ENCODE measurements around the gene SLC24A4.

SLC24A4 gene

GRCh38 chr14:92407410-92407809, 84.4 kb downstream of the SLC24A4 start:
- DNase-seq = no peak

- DNase-seq = no peak
These were observed 86.1 kb downstream of the SLC24A4 start for GRCh38 chr14:92409043-92409442.

- no peak for DNase-seq
These were observed 88.2 kb downstream of the SLC24A4 start for GRCh38 chr14:92411135-92411534.

GRCh38 chr14:92411941-92412340, 89.0 kb downstream of the SLC24A4 start:
- DNase-seq = no peak

- DNase-seq = no peak
These were observed 89.9 kb downstream of the SLC24A4 start for GRCh38 chr14:92412912-92413311.

- no peak for DNase-seq
These were observed 90.4 kb downstream of the SLC24A4 start for GRCh38 chr14:92413379-92413778.

- DNase-seq = no peak
These were observed 91.9 kb downstream of the SLC24A4 start for GRCh38 chr14:92414690-92415445.

GRCh38 chr14:92415969-92416368, 93.0 kb downstream of the SLC24A4 start:
- no peak for DNase-seq

- no peak for DNase-seq
These were observed 93.6 kb downstream of the SLC24A4 start for GRCh38 chr14:92416544-92416943.

- no peak for DNase-seq
These were observed 94.8 kb downstream of the SLC24A4 start for GRCh38 chr14:92417759-92418158.

GRCh38 chr14:92421751-92422150, 98.8 kb downstream of the SLC24A4 start:
- no peak for DNase-seq

- DNase-seq = no peak
These were observed 102.1 kb downstream of the SLC24A4 start for GRCh38 chr14:92425101-92425500.

GRCh38 chr14:92426237-92426636, 103.3 kb downstream of the SLC24A4 start:
- no peak for DNase-seq

- no peak for DNase-seq
These were observed 104.1 kb downstream of the SLC24A4 start for GRCh38 chr14:92427096-92427495.

GRCh38 chr14:92430686-92431085, 107.7 kb downstream of the SLC24A4 start:
- DNase-seq = no peak

GRCh38 chr14:92431199-92431725, 108.3 kb downstream of the SLC24A4 start:
- no peak for DNase-seq

GRCh38 chr14:92433407-92433806, 110.4 kb downstream of the SLC24A4 start:
- no peak for DNase-seq

- no peak for DNase-seq
These were observed 112.2 kb downstream of the SLC24A4 start for GRCh38 chr14:92435154-92435553.

- no peak for DNase-seq
These were observed 113.3 kb downstream of the SLC24A4 start for GRCh38 chr14:92436115-92436776.

- no peak for DNase-seq
These were observed 114.3 kb downstream of the SLC24A4 start for GRCh38 chr14:92437309-92437708.

GRCh38 chr14:92437729-92438285, 114.8 kb downstream of the SLC24A4 start:
- DNase-seq = no peak

- DNase-seq = peak; percentile 94
These were observed 116.8 kb downstream of the SLC24A4 start for GRCh38 chr14:92439537-92440344.

- DNase-seq = no peak
These were observed 117.5 kb downstream of the SLC24A4 start for GRCh38 chr14:92440345-92441003.

All from COR-L47 (cell line).